Rectal smooth muscle tissue (tissue), 1 donor: ENCODE measurements around the gene CCDC69.
A peak's percentile ranks its signal among the peaks of the same experiment; 100 is the strongest.

ENCODE experiments used
- H3K27ac ChIP-seq: one replicate; pipeline ENCODE4 v1.7.0; 2013; ENCODE audit warnings: low read depth, low read length, inconsistent platforms
- H3K27me3 ChIP-seq: one replicate; pipeline ENCODE4 v1.7.0; 2013; ENCODE audit warnings: low read length; ENCODE audit not compliant: control insufficient read depth, insufficient read depth
- H3K36me3 ChIP-seq: one replicate; pipeline ENCODE4 v1.7.0; 2013; ENCODE audit warnings: low read length; ENCODE audit not compliant: control insufficient read depth, insufficient read depth
- H3K4me1 ChIP-seq: one replicate; pipeline ENCODE4 v1.7.0; 2013; ENCODE audit warnings: low read length; ENCODE audit not compliant: control insufficient read depth, insufficient read depth
- H3K4me3 ChIP-seq: one replicate; pipeline ENCODE4 v1.7.0; 2013; ENCODE audit warnings: low read length
- H3K9ac ChIP-seq: one replicate; pipeline ENCODE4 v1.7.0; 2013; ENCODE audit warnings: low read length

Gene CCDC69

DNA sequence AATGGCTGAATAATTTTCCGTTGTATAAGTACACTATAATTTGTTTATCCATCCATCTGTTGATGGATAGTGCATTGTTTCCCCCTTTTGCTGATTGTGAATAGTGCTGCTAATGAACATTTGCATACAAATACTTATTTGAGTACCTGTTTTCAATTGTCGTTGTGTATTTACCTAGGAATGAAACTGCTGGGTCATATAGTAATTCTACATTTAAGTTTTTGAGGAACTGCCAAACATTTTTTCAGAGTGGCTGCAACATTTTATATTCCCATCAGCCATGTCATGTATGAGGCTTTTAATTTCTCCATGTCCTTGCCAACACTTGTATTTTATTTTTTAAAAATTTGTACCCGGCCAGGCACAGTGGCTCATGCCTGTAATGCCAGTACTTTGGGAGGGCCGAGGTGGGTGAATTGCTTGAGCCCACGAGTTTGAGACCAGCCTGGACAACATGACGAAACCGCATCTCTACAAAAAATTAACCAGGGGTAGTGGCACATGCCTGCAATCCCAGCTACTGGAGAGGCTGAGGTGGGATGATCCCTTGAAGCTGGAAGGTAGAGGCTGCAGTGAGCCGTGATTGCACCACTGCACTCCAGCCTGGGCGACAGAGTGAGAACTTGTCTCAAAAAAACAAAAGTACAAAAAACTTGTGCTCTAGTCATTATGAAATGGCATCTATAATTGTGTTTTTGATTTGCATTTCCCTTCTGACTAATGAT, 64.1 kb downstream of the CCDC69 start:
- Histone ChIP-seq H3K36me3 (no peaks in the 10 kb centered on the region), H3K4me1 (peaks cover 29% of the 10 kb centered on the region), H3K9ac (no peak overlapping the region), H3K27me3 (no peaks in the 10 kb centered on the region), H3K27ac (no peak overlapping the region), H3K4me3 (no peak overlapping the region)

DNA sequence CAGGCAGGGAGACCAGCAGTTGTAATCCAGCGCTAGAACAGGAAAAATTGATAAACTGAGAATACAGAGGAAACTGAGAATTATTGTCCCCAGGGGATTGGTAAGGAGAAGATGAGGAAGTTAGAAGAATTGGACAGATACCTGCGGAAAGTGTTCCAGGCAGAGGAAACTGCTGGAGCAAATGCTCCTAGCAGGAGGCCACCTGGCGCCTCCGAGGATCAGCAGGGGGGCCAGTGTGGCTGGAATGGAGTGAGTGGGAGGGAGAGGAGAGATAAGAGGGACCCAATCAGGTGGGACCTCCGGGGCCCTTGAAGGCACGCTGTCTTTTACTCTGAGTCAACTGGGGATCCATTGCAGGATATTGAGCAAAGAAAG, 65.6 kb downstream of the CCDC69 start:
- Histone ChIP-seq H3K4me1 (peaks cover 25% of the 10 kb centered on the region), H3K36me3 (no peaks in the 10 kb centered on the region), H3K27me3 (no peaks in the 10 kb centered on the region), H3K4me3 (peak overlapping the region; percentile 78), H3K9ac (peak overlapping the region; percentile 57), H3K27ac (peak overlapping the region; percentile 80)

DNA sequence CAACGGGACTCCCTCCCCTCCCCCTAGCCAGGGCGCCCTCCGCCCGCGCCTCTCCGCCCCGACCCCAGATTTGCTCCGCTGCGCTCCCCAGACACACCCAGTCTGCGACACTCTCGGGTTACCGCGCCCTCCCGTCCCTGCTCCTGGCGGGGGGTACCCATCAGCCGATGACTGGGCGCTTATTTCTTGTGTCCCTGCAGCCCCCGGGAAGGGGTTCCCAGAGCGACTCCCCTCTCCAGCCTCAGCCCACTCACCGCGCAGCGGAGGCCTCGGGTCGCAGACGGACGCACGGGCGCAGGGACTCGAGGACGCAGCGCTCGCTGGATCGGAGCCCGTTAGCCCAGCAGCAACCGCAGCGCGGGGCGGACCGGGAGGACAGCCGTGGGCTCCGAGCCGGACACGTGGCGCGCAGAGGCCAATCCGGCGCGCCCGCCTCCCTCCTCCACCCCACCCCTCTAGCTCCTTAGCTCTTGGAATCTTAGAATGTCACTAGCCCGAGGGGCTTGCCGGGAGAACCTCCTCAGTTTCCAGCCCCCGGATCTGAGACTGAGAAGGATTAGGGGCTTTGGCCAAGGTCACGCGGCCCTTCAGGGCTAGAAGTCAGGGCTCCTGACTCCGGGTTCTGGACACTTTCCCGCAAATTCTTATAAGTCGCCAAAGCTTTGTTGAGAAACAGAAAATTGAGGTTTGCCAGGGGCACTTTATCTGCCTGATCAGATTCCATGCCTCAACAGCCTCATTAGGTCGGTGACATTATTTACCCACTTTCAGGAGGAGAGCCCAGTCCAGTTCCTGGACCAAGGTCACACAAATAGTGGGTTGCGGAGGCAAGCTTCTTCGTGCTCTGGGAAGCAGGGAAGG, 66.2 kb downstream of the CCDC69 start, which contains the start of gene ANXA6:
Gene ANXA6 (minus strand): TSS at position 354 of the 861 bp plus-strand sequence. CDS start 9,878 bp downstream, outside the sequence.
- peaks cover 22% of the 10 kb centered on the region for H3K4me1 ChIP-seq

DNA sequence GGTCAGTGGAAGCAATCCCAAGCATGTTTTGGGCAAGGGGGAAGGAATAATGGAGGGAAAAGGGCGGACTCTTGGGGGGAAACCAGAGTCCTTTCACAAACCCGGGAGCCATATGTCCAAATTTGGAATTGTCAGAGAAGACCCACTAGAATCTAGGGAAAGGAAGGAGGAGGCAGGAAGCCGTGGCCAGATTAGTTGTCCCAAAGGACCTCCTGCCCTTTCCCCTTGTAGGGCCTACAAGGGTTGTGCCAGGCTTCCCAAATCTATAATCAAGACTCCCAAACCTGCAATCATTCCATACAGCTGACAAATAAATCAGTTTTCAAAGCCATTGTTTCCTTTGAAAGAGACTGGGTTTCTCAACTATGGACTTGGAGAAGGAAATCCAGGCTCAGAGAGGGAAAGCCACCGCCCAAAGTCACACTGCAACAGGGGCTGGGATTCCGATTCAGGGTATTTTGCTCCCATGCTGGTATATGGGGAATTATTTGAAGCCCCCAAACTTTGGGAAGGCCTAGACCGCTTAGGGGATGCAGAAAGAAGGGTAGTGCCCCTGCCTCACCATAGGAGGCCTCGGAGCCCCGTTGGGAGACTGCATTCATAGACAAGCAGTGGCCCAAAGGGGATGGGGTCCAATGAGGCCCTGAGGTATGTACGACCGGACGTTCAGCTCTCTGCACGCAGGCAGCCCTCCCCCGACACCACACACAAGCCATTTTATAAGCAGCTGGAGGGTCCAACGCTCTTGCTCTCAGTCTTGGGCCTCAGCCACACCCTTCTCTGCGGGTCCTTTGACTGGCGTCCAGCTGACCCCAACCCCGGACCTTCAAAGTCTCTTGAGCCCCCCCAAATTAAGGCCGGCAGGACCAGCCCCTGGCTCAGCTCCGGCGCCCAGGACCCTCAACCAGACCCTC, 67.1 kb downstream of the CCDC69 start:
- Histone ChIP-seq H3K27me3 (no peaks in the 10 kb centered on the region), H3K27ac (peak overlapping the region; percentile 80), H3K36me3 (no peaks in the 10 kb centered on the region), H3K4me3 (peak overlapping the region; percentile 78), H3K4me1 (peaks cover 27% of the 10 kb centered on the region), H3K9ac (peak overlapping the region; percentile 90)

More for the DNA sequence above, 66.2 kb downstream of the CCDC69 start, which contains the start of gene ANXA6:
- H3K9ac ChIP-seq = peak within 1 kb of the TSS; percentile 90
- H3K36me3 ChIP-seq = no peaks in the 10 kb centered on the region
- no peaks in the 10 kb centered on the region for H3K27me3 ChIP-seq
- peak within 1 kb of the TSS; percentile 78 for H3K4me3 ChIP-seq
- peak within 1 kb of the TSS; percentile 80 for H3K27ac ChIP-seq

DNA sequence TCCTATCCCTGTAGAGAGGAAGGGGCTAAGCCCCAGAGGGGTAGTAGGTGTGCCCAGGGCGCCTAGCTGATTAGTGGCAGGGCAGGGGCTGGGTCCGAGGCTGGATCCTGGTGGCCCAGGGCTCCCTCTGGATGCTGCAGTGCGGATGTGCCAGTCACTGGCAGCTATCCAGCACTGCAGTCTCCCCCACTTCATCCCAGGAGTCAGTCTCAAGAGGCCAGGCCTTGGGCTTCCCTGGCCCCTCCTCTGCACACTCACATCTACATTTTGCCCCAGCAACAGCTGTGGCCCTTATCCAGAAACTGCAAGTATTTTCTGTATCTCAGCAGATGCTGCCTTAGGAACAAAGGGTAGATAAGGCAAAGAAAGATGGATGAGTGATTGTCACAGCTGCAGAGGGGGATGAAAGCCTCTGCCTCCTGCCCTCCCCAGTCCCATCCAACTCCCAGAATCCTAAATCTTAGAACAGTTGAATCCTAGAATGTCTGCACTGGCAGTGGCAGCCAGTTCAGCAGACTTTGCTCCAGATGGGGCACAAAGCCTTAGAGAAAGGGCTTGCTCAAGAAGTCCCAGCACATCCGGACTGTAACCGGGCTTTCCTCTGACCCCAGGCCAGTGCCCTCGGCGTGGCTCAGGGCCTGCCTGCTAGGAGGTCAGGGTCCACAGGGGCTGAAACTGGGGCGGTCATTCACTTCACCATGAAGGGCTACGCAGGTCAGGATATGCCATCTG, 68.0 kb downstream of the CCDC69 start:
- Histone ChIP-seq H3K27ac (peak overlapping the region; percentile 80), H3K4me1 (peaks cover 35% of the 10 kb centered on the region), H3K36me3 (no peaks in the 10 kb centered on the region), H3K9ac (peak overlapping the region; percentile 90), H3K4me3 (peak overlapping the region; percentile 78), H3K27me3 (no peaks in the 10 kb centered on the region)

DNA sequence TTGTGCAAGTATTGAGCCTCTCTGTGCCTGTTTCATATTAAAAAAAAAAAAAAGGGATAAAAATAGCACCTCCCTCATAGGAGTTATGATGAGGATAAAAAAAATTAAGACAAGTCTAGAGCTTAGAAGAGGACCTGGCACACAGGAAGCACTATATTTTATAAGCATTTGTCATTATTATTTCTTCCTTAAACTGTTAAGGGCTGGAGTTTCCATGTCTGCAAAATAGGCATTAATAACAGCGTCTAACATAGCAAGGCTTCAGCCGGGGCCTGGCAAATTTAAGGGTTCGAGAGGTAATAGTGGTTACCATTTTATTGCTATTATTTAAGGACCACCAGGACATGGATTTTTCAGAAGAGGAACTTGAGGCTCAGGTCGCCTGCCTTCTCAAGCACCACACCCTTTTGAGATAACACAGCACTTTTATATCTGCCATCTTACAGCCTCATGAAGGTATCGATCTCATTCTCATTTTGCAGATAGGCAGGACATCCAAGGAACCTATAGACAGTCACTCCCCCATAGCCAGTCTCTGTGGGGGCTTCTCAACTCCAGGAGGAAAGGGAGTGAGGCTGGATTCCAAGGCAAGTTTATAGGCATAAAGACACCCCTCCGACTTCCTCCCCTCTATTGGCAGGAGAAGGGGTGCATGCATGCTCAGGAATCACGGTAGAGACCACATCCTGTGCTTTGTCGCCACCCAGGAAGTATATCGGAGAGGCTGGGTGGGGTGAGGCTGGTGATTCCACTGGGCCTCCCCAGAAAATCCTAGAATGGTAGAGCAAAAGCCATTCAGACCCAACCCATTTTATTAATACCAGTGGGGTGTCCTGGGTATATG, 68.7 kb downstream of the CCDC69 start:
- Histone ChIP-seq H3K27ac (peak overlapping the region; percentile 80), H3K27me3 (no peaks in the 10 kb centered on the region), H3K9ac (no peak overlapping the region), H3K4me1 (peaks cover 43% of the 10 kb centered on the region), H3K36me3 (no peaks in the 10 kb centered on the region), H3K4me3 (peak overlapping the region; percentile 78)

DNA sequence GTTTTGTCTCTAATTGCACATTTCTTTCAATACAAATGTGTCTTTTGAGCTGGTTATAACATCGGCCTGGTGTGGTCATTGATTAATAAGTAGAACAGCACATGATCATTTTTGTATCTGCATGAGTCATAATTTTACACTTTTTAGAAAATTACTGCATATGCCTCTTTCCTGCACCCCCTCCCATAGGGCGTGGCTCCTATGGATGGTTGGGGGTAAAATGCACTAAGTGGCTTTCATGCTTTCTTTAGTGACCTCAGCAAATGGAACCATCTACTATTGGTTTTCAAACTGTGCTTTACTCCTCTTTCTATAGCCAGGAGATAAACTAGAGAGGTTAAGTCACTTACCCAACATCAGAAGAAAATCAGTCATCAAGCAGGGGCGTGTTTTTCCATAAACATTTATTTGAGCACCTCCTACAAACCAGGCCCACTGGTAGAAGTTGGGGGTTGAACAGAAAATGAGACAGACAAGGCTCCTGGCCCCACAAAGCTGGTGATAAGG, 70.1 kb downstream of the CCDC69 start:
- no peak overlapping the region for H3K4me3 ChIP-seq
- H3K36me3 ChIP-seq = no peaks in the 10 kb centered on the region
- no peak overlapping the region for H3K27ac ChIP-seq
- H3K4me1 ChIP-seq = peaks cover 47% of the 10 kb centered on the region
- no peak overlapping the region for H3K9ac ChIP-seq
- no peaks in the 10 kb centered on the region for H3K27me3 ChIP-seq

DNA sequence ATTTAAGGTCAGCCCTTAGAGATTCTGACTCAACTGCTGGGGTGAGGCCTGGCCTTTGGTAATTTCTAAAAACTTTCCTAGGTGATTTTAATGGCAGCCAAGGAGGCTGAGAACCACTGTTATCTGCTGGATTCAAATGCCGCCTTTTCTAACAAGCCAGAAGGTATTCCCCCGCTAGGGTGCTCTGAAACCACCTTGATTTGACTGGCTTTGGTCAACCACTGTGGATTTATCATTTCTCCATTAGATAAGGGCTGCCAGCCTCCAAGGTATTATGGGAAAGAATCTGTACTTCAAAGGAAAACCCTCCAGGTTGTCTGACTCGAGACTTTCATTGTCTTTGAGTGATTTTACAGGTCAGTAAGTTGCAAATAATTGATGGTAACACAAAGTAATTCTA, 70.6 kb downstream of the CCDC69 start:
- Histone ChIP-seq H3K9ac (no peak overlapping the region), H3K27me3 (no peaks in the 10 kb centered on the region), H3K27ac (peak overlapping the region; percentile 17), H3K36me3 (no peaks in the 10 kb centered on the region), H3K4me3 (no peak overlapping the region), H3K4me1 (peaks cover 44% of the 10 kb centered on the region)

DNA sequence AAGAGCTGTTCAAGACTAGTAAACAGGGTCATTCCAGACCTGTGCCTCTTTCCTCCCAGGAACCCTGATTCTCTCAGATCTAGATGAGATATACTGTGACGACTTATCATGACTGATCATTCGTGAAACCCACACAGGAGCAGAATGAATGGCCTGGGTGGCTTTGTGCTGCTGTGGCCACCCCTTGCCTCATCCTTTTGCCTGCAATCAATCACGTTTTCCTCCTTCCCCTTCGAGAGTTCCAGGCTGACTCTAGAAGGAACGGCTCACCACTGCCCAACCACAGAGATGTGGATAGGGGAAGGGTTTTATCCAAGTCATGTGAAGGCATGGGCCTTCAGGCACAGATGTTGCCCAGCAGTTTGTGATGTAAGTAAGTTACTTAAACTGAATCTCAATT, 72.1 kb downstream of the CCDC69 start:
- H3K4me1 ChIP-seq = peaks cover 41% of the 10 kb centered on the region

DNA sequence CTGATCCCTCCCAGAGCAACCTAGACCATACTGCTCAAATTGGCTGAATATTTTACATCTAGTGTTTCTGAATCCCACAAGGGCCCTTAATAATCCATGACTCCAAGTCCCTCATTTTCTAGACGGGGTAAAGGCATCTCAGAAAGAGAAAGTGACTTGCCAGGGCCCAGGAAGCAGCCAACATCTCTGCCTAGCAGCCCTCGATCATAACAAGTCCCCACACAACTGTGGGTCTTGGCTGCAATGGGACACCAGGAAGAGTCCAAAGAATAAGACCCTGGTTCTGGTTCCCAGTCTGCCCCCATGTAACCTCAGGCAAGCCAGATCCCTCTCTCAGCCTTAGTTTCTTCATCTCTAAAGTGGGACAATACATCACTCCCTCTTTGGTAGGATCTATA, 72.6 kb downstream of the CCDC69 start:
- peak overlapping the region; percentile 13 for H3K9ac ChIP-seq
- H3K27me3 ChIP-seq = no peaks in the 10 kb centered on the region
- H3K36me3 ChIP-seq = no peaks in the 10 kb centered on the region
- peak overlapping the region; percentile 93 for H3K27ac ChIP-seq
- H3K4me3 ChIP-seq = peak overlapping the region; percentile 38
- H3K4me1 ChIP-seq = peaks cover 40% of the 10 kb centered on the region

More for the DNA sequence above, 72.1 kb downstream of the CCDC69 start:
- Histone ChIP-seq H3K27me3 (no peaks in the 10 kb centered on the region), H3K27ac (peak overlapping the region; percentile 93), H3K4me3 (no peak overlapping the region), H3K9ac (no peak overlapping the region), H3K36me3 (no peaks in the 10 kb centered on the region)
